ENCODE results near the gene SPPL2B.

Gene SPPL2B

DNA sequence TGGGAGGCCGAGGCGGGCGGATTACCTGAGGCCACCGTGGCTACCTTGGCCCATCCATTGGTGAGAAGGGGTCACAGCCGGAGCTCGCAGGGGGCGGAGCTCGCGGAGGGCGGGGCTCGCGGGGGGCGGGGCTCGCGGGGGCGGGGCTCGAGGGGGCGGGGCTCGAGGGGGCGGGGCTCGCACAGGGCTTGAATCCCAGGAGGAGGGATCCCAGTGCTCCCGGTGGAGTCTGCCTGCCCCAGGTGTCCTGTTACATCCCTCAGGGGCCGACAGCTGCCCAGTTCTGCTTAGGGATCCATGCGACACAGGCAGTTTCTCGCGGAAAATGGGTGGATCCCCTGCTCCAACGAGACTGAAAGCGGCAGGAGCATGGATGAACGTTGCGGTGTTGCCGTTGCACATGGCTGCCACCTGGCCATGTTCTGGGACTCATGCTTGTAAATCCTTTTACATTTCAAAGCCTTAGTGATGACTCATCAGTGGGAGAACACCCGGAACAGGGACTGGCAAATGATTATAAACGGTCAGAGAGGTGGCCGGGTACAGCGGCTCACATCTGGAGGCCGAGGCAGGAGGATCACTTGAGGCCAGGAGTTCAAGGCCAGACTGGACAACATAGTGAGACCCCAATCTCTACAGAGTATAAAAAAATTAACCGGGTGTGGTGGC is 56.7 kb downstream of the SPPL2B start:
- H3K27me3 ChIP-seq: peaks cover 0 to 79% of the 10 kb centered on the region in 2 donors
- H3K27ac ChIP-seq: no peak overlapping the region
- peaks cover 0 to 6% (median 4%) of the 10 kb centered on the region in 3 donors for H3K9me3 ChIP-seq
- no peak for TF ChIP-seq CTCF (IDR thresholded peaks at IDR 0.05)
- no peak overlapping the region for H3K4me3 ChIP-seq
- peaks cover 0 to 7% (median 0%) of the 10 kb centered on the region in 4 donors for H3K4me1 ChIP-seq
- H3K36me3 ChIP-seq: no peaks in the 10 kb centered on the region
- intact Hi-C loops (cut with DNase I; ENCODE audit: low total_unique reads): no loop called here
- no peak for DNase-seq

GRCh38 chr19:2387367-2388288 is 59.1 kb downstream of the SPPL2B start:
- Histone ChIP-seq H3K4me1 (peaks cover 0 to 7% (median 0%) of the 10 kb centered on the region in 4 donors), H3K9me3 (no peaks in the 10 kb centered on the region), H3K27me3 (peaks cover 0 to 58% of the 10 kb centered on the region in 2 donors), H3K4me3 (no peak overlapping the region), H3K36me3 (no peaks in the 10 kb centered on the region), H3K27ac (no peak overlapping the region)
- no peak for DNase-seq
- intact Hi-C loops (cut with DNase I; ENCODE audit: low total_unique reads): no loop called here
- TF ChIP-seq CTCF (IDR thresholded peaks at IDR 0.05): no peak

GRCh38 chr19:2389594-2389993 is 61.1 kb downstream of the SPPL2B start:
- Histone ChIP-seq H3K27me3 (peaks cover 0 to 40% of the 10 kb centered on the region in 2 donors), H3K27ac (no peak overlapping the region), H3K4me3 (no peak overlapping the region), H3K36me3 (no peaks in the 10 kb centered on the region), H3K4me1 (peaks cover 0 to 7% (median under 1%) of the 10 kb centered on the region in 4 donors), H3K9me3 (no peaks in the 10 kb centered on the region)
- TF ChIP-seq CTCF (IDR thresholded peaks at IDR 0.05): no peak
- DNase-seq: no peak
- intact Hi-C loops (cut with DNase I; ENCODE audit: low total_unique reads): no loop called here

GRCh38 chr19:2391118-2391725 is 62.7 kb downstream of the SPPL2B start:
- DNase-seq: no peak
- H3K9me3 ChIP-seq: no peaks in the 10 kb centered on the region

More at GRCh38 chr19:2391118-2391725, 62.7 kb downstream of the SPPL2B start:
- H3K36me3 ChIP-seq: no peaks in the 10 kb centered on the region
- H3K4me1 ChIP-seq: peaks cover 0 to 11% (median 0%) of the 10 kb centered on the region in 4 donors
- intact Hi-C loops (cut with DNase I; ENCODE audit: low total_unique reads): loop anchor here (5.0 kb wide), 2 partner anchors 154 to 239 kb away; partner anchors contain the start of genes AP3D1, PLEKHJ1 and SF3A2
- H3K27ac ChIP-seq: no peak overlapping the region
- TF ChIP-seq CTCF (IDR thresholded peaks at IDR 0.05): peak; percentile 72 to 75
- peaks cover 0 to 29% of the 10 kb centered on the region in 2 donors for H3K27me3 ChIP-seq
- H3K4me3 ChIP-seq: no peak overlapping the region

All from tibial artery (tissue), 4 donors.